NCI-H2081 (cell line): ENCODE data around the gene UBP1.
A peak's percentile ranks its signal among the peaks of the same experiment; 100 is the strongest.
"Not testable (repeated sequence)": the region's sequence is repeated elsewhere in the genome, so short reads cannot be mapped to it uniquely, and the experiment has no call there.

Experiments used
- DNase-seq, 2 experiments: peaks; one replicate each; lab custom pipeline; 2025; lab: John Stamatoyannopoulos, UW

The UBP1 gene

DNA sequence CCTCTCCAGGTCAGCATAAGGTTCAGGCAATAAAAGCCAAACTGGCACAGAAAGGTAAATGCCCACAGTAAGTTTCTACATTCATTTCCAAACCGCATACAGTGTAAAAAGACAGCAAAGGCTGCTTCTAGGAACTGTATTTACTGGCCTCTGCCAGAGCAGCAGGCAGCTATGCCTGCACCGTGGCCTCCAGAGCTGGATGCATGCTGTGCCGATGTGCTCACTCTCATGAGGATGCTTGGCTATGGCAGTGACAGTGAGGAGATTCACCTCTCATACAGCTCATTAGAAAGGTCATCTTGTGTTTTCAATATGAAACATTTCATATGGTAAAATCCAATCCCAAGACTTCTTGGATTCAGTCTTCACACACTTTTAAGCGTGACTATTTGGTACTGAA, 50.3 kb downstream of the UBP1 start:
- DNase-seq, result no peak

DNA sequence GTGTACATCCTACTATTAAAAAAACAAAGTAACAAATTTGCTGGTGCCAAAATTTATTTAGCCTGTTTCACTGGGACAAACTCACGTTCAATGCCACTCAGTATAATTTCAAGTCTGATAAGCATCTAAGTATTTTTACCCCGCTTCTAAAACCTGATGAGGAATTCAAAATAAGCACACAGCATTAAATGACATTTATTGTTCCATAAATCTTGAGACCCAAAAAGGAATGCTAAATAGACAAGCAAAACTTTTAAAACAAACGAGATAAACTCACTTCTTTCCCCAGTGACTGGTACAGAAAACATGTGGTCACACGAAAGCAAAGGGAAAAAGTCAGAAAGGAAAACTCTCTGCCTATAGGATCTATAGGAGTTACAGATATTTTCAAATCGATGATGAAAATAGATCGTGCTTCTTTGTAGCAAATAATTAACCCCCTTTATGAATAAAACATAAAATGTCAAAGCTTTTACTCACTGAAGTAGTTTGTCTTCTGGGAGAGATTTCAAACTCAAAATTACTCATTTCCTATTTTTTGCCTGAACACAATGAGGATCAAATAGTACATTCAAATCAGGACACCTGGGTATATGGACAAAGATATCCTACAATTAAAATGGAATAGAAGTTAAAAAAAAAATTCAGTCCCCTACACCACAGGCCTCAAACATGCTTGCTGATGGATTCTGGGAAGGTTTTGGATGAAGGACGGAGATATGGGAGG, 51.7 kb downstream of the UBP1 start:
- DNase-seq, result no peak

DNA sequence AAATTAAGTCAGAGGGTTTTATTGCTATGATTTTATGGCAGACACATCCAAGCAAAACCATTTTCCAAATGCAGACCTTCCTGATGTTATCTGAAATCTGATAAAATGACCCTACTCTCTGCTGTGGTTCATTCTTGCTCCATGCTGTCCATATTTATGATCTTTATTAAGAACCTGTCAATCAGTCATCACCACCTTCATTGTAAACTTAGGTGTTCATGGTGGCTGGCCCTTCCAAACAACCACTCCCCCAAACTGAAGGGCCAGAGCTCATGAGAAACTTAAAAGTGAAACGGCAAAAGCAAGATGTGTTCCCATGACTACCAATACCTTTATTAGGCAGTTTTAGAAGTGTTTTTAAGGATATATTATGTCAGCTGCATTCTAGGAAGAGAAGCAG, 53.6 kb downstream of the UBP1 start:
- DNase-seq, result no peak

DNA sequence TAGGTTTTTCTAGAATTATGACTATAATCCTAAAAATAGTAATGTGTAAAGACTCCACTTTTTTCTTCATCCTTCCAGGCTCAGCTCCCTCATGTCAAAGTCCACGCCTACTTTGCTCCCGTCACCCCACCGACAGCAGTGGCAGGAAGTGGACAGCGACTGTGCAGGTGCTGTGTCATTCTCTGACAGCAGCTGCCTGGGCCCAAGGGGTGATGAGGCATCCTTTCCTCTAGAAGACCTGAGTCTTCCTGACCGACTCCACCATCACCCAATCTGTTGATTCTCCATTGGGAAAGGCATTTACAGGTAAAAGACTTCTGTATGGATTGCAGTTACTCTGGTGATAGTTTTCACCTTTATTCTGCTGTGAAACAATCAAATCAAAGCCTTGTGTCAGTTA, 54.8 kb downstream of the UBP1 start:
- no peak for DNase-seq

DNA sequence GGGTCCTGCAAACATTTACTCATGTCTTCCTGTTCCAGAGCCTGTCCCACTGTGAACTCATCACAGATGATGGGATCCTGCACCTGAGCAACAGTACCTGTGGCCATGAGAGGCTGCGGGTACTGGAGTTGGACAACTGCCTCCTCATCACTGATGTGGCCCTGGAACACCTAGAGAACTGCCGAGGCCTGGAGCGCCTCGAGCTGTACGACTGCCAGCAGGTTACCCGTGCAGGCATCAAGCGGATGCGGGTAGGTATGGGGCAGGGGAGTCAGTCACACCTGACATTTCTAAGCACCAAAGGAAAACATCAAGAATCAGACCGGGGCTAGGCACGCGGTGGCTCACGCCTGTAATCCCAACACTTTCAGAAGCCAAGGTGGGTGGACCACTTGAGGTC, 56.3 kb downstream of the UBP1 start:
- no peak for DNase-seq

DNA sequence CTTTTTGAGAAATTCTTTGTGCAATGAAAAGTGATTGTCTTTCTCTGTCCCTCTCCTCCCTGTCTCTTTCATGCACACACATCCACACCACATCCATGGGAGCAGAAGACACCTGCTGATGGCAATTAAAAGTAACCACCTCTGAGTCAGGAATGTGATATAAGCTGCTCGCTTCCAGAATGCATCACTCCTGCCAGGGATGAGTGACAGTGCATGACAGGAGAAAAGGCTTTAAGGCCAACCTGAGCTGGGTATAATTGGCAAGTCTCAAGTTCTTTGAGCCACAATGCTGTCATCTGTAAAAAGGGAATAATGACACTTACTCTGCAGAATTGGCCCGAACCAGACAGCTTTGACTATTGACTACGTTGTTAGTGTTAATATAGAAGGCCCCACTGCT, 59.6 kb downstream of the UBP1 start:
- no peak for DNase-seq

DNA sequence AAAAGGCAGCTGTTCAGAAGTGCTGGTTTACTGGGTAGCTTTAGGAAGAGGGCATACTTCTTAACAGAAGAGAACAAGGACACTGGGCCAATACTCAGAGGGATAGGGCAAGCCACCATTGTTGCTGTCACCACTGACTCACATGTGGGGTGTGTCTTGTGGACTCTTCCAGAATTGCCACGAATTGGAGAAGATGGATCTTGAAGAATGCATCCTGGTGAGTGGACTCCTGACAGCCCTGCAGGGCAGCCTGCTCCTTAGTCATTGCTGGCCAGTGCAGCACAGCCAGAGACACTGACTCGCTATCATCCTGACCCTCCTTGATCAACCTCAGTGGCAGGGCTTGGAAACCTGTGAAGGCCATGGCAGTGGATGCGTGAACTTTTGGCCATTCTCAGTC, 62.3 kb downstream of the UBP1 start:
- DNase-seq, result no peak

DNA sequence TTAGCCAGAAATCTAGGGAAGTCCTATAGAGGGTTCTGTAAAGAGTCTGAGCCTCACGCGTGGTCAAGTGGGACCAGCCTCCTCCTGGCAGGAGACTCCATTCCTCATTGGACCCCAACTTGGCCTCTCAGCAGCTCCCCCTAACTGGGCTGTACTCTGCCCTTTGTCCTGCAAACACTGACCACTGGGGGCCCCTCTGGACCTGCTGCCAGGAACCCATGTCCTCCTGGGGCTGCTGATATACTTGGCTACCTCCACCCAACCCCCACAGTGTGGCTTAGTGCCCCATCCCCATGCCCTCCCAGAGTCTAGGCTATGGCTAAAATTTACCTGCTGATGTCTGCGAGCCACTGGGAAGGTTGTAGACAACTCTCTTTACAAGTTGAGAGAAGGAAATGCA, 62.7 kb downstream of the UBP1 start:
- no peak for DNase-seq

DNA sequence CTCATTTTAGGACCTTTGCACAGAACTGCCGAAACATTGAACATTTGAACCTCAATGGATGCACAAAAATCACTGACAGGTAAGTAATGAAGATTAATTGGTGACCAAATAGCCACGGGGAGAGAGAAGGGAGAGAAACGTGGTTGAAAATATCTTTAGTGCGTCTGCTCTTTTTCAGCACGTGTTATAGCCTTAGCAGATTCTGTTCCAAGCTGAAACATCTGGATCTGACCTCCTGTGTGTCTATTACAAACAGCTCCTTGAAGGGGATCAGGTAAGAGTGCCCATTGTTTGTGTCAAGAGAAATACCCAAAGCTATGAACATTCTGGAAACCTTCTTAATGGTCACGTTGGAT, 67.1 kb downstream of the UBP1 start:
- no peak for DNase-seq

DNA sequence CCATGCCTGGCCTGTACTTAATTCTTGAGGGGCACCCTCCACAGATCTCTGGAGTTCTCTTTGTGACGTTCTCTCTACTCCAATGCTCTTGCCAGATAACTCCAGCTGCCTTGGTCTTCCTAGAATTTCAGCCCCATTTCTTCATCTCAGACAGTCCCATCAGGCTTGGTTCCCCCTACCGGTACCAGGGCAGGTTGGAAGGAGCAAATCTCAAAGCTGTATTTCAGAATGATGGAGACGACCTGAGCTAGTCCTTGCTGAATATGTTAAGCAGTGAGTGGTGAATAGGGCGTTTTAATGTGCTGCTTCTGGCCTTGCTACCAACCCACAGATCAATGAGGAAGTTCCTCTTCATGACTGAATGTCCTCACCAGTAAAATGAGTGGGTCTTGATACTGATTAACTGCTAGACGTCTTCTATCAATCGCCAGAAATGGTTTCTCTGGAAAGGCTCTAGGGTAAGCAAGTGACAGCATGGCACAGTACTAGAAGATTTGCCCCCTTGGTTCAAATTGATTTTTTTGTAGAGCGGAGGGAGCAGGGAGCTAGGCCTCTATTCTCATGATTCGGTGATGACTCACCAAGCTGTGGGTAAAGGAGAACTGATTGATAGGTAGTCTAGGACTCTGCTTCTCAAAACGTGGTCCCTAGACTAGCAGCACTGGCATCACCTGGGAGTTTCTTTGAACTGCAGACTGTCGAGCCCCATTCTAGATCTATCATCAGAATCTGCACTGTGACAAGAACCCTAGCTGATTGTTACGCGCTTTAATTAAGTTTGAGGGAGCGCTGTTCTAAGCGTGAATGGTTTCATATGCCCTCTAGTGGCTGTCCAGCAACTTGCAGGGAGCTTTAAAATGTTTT, 67.8 kb downstream of the UBP1 start:
- peak in 1 of 2 experiments; percentile 5 for DNase-seq

DNA sequence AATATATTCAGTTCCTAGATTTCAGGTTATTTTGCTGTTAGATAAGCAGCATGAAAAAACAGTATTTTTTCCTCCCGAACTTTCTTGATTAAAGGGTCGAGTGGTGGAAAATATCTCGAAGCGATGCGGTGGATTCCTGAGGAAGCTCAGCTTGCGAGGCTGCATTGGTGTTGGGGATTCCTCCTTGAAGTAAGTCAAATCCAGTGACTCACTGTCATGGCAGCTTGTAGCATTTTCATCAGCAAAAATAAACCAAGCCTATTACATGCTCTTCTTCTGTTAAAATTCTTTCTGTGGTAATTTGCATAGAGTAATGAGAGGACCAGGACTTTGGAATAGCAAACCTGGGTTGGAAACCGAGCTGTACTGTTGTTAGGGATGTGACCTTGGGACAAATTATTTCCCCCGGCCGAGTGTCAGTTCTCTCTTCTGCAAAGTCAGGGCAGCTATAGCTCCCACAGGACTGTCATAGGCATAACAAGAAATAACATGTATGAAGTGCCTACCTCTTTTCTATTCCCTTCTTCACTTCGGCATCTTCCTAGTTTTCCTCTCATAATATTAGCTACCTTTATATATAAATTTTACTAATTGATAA, 75.6 kb downstream of the UBP1 start:
- no peak for DNase-seq

DNA sequence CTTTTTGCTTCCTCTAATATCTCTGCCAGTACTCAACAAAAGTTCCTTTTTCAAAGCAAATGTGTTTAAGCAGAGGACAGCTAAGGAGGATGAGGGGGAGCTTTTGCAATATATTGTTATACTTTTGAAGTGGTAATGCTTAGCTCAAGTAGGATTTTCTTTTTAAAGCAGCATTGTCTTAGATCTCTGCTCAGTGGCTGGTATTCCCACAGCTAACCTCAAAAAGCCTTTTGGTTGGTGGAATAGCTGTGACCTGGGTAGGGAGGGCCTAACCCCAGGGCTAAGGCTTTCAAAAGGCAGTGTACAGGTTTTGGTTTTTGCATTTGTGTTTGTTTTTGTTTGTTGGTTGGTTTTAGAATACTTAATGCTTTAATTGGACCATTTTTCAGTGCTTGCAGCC, 76.1 kb downstream of the UBP1 start:
- DNase-seq, result no peak

DNA sequence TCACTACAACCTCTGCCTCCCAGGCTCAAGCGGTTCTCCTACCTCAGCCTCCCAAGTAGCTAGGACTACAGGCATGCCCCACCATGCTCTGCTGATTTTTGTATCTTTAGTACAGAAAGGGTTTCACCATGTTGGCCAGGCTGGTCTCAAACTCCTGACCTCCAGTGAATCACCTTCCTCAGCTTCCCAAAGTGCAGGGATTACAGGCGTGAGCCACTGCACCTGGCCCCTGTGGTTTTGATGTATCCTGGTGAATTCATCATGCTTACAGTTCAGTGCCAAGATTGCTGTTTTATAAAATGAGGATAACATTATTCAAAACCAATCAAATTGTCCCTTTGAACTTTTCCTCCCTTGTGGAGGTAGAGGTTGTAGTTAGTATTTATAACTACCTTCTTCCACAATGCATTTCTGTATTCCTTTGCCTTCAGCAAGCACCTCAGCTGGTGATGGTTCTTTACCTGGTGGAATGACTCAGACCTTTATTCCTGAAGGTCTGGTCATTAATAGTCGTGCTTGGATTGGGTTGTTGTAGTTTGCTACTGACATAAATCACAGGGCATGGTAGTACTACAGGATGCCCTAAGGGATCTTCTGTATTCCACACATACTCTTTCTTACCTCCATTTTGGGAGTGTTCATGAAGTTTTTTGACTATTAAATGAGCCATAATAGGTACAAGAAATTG, 76.9 kb downstream of the UBP1 start:
- DNase-seq, result no peak

DNA sequence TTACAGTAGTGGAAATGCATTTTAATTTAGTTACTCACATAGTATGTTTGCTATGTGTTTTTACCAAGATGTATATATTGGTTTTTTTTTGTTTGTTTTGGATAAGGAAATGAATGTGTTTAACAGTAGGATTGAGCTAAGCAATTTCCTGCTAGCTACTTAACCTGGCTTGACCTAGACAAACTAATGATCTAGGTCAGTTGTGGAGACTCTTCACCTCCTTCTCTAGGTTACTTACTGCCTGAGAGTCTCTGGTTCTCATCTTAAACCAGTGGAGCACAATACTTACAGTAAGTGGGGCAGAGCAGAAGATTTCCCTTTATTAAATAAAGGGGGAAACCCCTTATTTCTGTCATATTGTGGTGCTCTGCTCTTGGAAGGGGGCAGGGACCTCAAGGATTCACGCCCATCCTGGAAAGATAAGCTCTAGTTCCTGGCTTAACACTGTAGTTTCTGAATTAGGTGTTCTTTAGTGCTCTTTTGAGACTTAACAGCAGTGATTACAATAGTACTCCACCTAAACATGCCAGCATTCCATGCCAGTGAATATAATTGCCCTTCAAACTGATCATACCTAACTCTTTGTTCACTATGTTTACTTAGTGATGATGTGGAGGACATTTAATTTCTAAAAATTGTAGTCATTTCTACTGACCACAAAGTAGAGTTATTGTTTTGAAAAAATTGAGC, 79.9 kb downstream of the UBP1 start:
- DNase-seq, result no peak

DNA sequence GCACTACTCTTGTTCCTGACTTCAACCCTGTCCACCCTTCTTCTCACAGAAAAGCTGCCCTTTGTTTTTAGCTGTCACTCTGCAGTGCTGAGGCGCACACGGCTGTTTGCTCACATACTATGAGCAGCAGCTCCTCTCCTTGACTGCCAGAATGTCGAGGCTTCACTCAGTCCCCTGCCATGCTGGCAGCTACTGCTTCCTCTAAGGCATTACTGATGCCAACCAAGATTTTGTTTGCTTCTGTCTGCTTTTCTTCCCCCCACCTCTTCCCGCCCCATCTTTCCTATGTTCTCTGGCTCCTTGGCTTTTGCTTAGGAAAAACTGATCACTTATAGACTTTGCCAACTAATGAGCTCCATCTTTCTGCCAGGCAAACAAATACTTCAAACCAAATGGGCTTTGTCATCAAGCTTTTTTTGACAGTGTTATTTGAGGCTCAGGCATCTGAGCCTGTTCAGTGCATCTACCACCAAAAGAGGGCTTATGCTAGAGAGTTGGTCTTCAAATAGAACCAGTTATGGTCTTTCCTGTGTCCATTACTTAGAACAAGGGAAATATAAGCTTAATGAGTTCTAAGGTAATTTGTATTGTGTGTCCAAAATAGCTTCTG, 81.9 kb downstream of the UBP1 start:
- DNase-seq, result no peak

DNA sequence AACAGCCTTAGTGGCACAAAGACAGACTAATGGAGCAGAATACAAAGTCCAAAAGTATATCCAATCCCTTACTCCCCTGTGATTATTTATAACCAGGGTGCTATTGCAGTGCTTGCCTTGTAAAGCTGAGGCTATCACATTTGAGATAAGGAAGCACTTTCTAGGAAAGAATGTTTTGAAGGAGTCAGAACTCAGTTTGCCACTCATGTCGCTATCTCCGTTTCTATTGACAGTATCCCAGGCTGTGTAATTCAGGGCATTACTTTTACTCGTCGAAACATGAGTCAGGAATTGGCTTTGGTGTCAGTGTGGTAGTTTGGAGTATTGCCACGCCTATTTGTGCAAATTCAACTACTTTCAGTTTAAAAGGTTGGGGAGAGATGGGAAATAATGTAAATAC, 84.6 kb downstream of the UBP1 start:
- DNase-seq, result no peak

DNA sequence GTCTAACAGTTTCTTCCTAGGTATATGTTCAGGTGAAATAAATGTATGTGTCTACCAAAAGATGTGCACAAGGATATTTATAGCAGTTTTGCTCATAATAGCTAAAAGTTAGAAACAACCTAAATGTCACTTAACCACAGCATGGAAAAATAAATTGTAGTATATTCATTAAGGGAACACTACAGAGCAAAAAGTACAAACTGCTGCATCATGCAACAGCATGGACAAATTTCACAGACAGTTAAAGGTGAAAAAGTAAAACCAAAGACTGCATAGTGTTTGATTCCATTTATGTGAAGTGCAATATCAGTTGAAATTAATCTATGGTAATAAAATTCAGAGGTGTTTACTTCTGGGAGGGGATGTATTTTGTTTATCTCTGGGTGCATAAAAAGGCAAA, 100.4 kb downstream of the UBP1 start:
- no peak for DNase-seq

DNA sequence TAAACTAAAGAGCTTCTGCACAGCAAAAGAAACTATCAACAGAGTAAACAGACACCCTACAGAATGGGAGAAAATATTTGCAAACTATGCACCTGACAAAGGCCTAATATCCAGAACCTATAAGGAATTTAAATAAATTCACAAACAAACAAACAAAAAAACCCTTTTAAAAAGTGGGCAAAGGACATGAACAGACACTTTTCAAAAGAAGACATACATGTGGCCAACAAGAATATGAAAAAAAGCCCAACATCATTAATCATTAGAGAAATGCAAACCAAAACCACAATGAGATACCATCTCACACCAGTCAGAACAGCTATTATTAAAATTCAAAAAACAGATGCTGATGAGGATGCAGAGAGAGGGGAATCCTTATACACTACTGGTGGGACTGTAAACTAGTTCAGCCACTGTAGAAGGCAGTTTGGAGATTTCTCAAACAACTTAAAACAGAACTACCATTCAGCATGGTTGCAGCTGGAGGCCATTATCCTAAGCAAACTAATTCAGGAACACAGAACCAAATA, 101.2 kb downstream of the UBP1 start:
- not testable (repeated sequence) for DNase-seq
